K562 (cell line): ENCODE results near the gene FLAD1. TPM values are rescaled to one million over a fixed set of nuclear protein-coding genes. Genes with fewer than 3 reads are reported as not detected.

Experiments used
- ARID1B ChIP-seq: fragments of 450-650 bp; IDR thresholded peaks from 2 replicates; pipeline ENCODE4 v1.6.1; 2016; ENCODE audit warnings: antibody characterized with exemption, mild to moderate bottlenecking, inconsistent platforms
- BRF1 ChIP-seq: IDR thresholded peaks from 3 replicates; pipeline ENCODE4 v1.6.1; 2011; ENCODE audit warnings: borderline replicate concordance, mild to moderate bottlenecking; ENCODE audit not compliant: insufficient read length; ENCODE audit errors: extremely low read depth
- CBFA2T2 ChIP-seq: fragments of 450-650 bp; conservative IDR thresholded peaks from 2 replicates; pipeline ENCODE4 v1.6.1; 2017; ENCODE audit warnings: mild to moderate bottlenecking
- GABPA ChIP-seq: fragments of 200-800 bp; sonication (Bioruptor generic); conservative IDR thresholded peaks from 2 replicates; pipeline ENCODE4 v1.6.1; 2016; ENCODE audit warnings: low read depth, missing genetic modification characterization, missing compliant biosample characterization
- GATA2 ChIP-seq: sonication (generic); formaldehyde crosslinking; IDR thresholded peaks from 2 replicates; pipeline ENCODE4 v1.4.0; 2020; ENCODE audit warnings: mild to moderate bottlenecking, missing genetic modification reagents
- GATAD2B ChIP-seq: fragments of 450-650 bp; IDR thresholded peaks from 2 replicates; pipeline ENCODE4 v1.6.1; 2017; ENCODE audit warnings: mild to moderate bottlenecking, borderline replicate concordance
- HDGF ChIP-seq: fragments of 450-650 bp; IDR thresholded peaks from 2 replicates; pipeline ENCODE4 v1.6.1; 2016
- HSF4 ChIP-seq: fragments of 250-450 bp; sonication (Bioruptor Pico); IDR thresholded peaks from 2 replicates; pipeline ENCODE4 v2.1.2; 2022; ENCODE audit warnings: mild to moderate bottlenecking, moderate library complexity, borderline replicate concordance
- LCOR ChIP-seq: sonication (generic); formaldehyde crosslinking; IDR thresholded peaks from 2 replicates; pipeline ENCODE4 v1.8.0; 2022; ENCODE audit warnings: mild to moderate bottlenecking, missing genetic modification reagents
- MEIS2 ChIP-seq: fragments of 450-650 bp; IDR thresholded peaks from 2 replicates; pipeline ENCODE4 v1.6.1; 2014; ENCODE audit warnings: mild to moderate bottlenecking; ENCODE audit not compliant: partially characterized antibody
- MLX ChIP-seq, 2 experiments: fragments of 450-650 bp in 1 of 2; sonication (generic) in 1 of 2; formaldehyde crosslinking; conservative IDR thresholded peaks; 2 replicates each; pipeline versions ENCODE4 v1.4.0 to v1.8.1; 2020 to 2022; ENCODE audit warnings: mild to moderate bottlenecking in 1 of 2, missing genetic modification reagents in 1 of 2
- NFIC ChIP-seq: fragments of 450-650 bp; IDR thresholded peaks from 2 replicates; pipeline ENCODE4 v1.6.1; 2017; ENCODE audit warnings: mild to moderate bottlenecking, inconsistent platforms
- POLR2G ChIP-seq: fragments of 200-400 bp; formaldehyde crosslinking; IDR thresholded peaks from 2 replicates; pipeline ENCODE4 v1.6.1; 2017; ENCODE audit warnings: low read depth, mild to moderate bottlenecking, antibody characterized with exemption, low read length, moderate library complexity
- POLR3G ChIP-seq: IDR thresholded peaks from 2 replicates; pipeline ENCODE4 v1.6.1; 2011; ENCODE audit not compliant: insufficient read length, insufficient replicate concordance; ENCODE audit errors: extremely low read depth
- RBM22 ChIP-seq: fragments of 200-400 bp; formaldehyde crosslinking; IDR thresholded peaks from 2 replicates; pipeline ENCODE4 v1.6.1; 2018; ENCODE audit warnings: low read length, low read depth; ENCODE audit not compliant: poor library complexity, severe bottlenecking
- RCOR1 ChIP-seq, 2 experiments: IDR thresholded peaks; 2 replicates each; pipeline ENCODE4 v1.6.1; 2012; ENCODE audit warnings: low read depth in 2 of 2, low read length in 2 of 2, borderline replicate concordance in 1 of 2, improper control_type of control experiment in 1 of 2
- SAP30 ChIP-seq: fragments of 200-600 bp; sonication (generic); IDR thresholded peaks from 2 replicates; pipeline ENCODE4 v1.6.1; 2012; ENCODE audit warnings: borderline replicate concordance, low read depth, mild to moderate bottlenecking, moderate library complexity, low read length, control low read depth, inconsistent platforms; ENCODE audit not compliant: insufficient read depth, poor library complexity, severe bottlenecking
- SMAD2 ChIP-seq: fragments of 150-350 bp; IDR thresholded peaks from 2 replicates; pipeline ENCODE4 v1.6.1; 2014; ENCODE audit warnings: low read depth, mild to moderate bottlenecking, low read length
- SMAD4 ChIP-seq: fragments of 250-450 bp; sonication (Bioruptor Pico); conservative IDR thresholded peaks from 2 replicates; pipeline ENCODE4 v1.8.0; 2021; ENCODE audit warnings: inconsistent platforms, mild to moderate bottlenecking, moderate library complexity
- SMARCA4 ChIP-seq: fragments of 450-650 bp; IDR thresholded peaks from 2 replicates; pipeline ENCODE4 v1.6.1; 2016
- SMC3 ChIP-seq: conservative IDR thresholded peaks from 2 replicates; pipeline ENCODE4 v1.6.1; 2011; ENCODE audit warnings: low read depth, low read length, improper control_type of control experiment; ENCODE audit not compliant: insufficient read depth
- STAG1 ChIP-seq: sonication (generic); formaldehyde crosslinking; IDR thresholded peaks from 2 replicates; pipeline ENCODE4 v1.5.0; 2020; ENCODE audit warnings: missing genetic modification reagents, borderline replicate concordance
- TAL1 ChIP-seq: fragments of 450-650 bp; IDR thresholded peaks from 2 replicates; pipeline ENCODE4 v1.6.1; 2016; ENCODE audit warnings: mild to moderate bottlenecking
- TBP ChIP-seq: optimal IDR thresholded peaks from 2 replicates; pipeline ENCODE3; 2011; ENCODE audit warnings: low read depth, low read length, improper control_type of control experiment
- ZNF121 ChIP-seq: sonication (generic); formaldehyde crosslinking; conservative IDR thresholded peaks from 2 replicates; pipeline ENCODE4 v1.8.0; 2022; ENCODE audit warnings: missing genetic modification reagents
- ZNF165 ChIP-seq: fragments of 250-450 bp; sonication (Bioruptor Pico); IDR thresholded peaks from 2 replicates; pipeline ENCODE4 v1.4.0; 2020; ENCODE audit warnings: borderline replicate concordance
- ZNF197 ChIP-seq: fragments of 200-800 bp; sonication (Bioruptor generic); IDR thresholded peaks from 2 replicates; pipeline ENCODE4 v1.6.1; 2016; ENCODE audit warnings: low read depth, missing genetic modification characterization, missing compliant biosample characterization
- ZNF444 ChIP-seq: fragments of 250-450 bp; sonication (Bioruptor Pico); IDR thresholded peaks from 2 replicates; pipeline ENCODE4 v1.4.0; 2020; ENCODE audit warnings: mild to moderate bottlenecking, moderate library complexity
- ZNF699 ChIP-seq: fragments of 250-450 bp; sonication (Bioruptor Pico); IDR thresholded peaks from 2 replicates; pipeline ENCODE4 v1.8.0; 2021; ENCODE audit warnings: mild to moderate bottlenecking, moderate library complexity; ENCODE audit not compliant: insufficient replicate concordance
- ZNF766 ChIP-seq: fragments of 200-800 bp; sonication (Bioruptor generic); conservative IDR thresholded peaks from 2 replicates; pipeline ENCODE4 v1.6.1; 2016; ENCODE audit warnings: missing genetic modification characterization, missing compliant biosample characterization
- ZSCAN29 ChIP-seq: fragments of 450-650 bp; IDR thresholded peaks from 2 replicates; pipeline ENCODE4 v1.6.1; 2017
- polyA plus RNA-seq, 8 experiments: library from polyadenylated mRNA; depleted of rRNA in 4 of 8; stranded (reverse) in 5 of 8; unstranded in 3 of 8; fragments of >200 nt; fragmentation: Nextera tagmentation in 2 of 8; fragmentation: Illumina TruSeq in 1 of 8; extraction: Ambion mirVana in 2 of 8; extraction: Trizol in 1 of 8; gene quantifications; 2 replicates each; pipeline versions ENCODE4 v1.2.1 to v1.2.3, GENCODE V29; 2011 to 2014; ENCODE audit warnings: inconsistent platforms in 1 of 8, missing spikeins in 1 of 8
- total RNA-seq, 7 experiments: library from RNA; depleted of rRNA in 6 of 7; stranded (reverse); fragments of >200 nt in 6 of 7; fragmentation: Illumina TruSeq in 2 of 7; extraction: Trizol in 2 of 7; gene quantifications; 2 replicates each; pipeline versions ENCODE4 v1.2.1 to v1.2.3, GENCODE V29; 2011 to 2021; ENCODE audit warnings: low replicate concordance in 1 of 7

FLAD1 gene
- total and polyA plus RNA-seq, 9 of the 15 experiments (the other 6 are each of a cell fraction or from before 2014, with no cell fraction given) = 24.9 to 85.8 (median 67.0) TPM

GRCh38 chr1:154998818-154999570 lies 15.8 kb downstream of the FLAD1 start (continued):
- peak; percentile 81 for TF ChIP-seq TBP
- TF ChIP-seq ZNF699 = no peak
- no peak for TF ChIP-seq MEIS2
- no peak for TF ChIP-seq HSF4 (CRISPR knock-in tag)
- TF ChIP-seq NFIC = peak; percentile 23; the same call in 1 of the 2 replicates
- no peak for TF ChIP-seq ZNF165
- no peak for TF ChIP-seq ZNF197 (CRISPR knock-in tag)
- TF ChIP-seq SMC3 = peak; percentile 74
- TF ChIP-seq SMAD4 (CRISPR knock-in tag) = peak; percentile 32; the same call in 1 of the 2 replicates
- no peak for TF ChIP-seq ZNF766
- no peak for TF ChIP-seq SMAD2
- TF ChIP-seq GATAD2B = no peak
- no peak for TF ChIP-seq MLX (CRISPR knock-in tag; conservative IDR thresholded peaks at IDR 0.05)
- TF ChIP-seq RBM22 = no peak
- no peak for TF ChIP-seq TAL1
- no peak for TF ChIP-seq LCOR
- no peak for TF ChIP-seq BRF1
- no peak; the same call in 1 of the 2 replicates for TF ChIP-seq GABPA (tag)
- no peak for TF ChIP-seq ZNF444 (CRISPR knock-in tag)
- no peak for TF ChIP-seq CBFA2T2
- no peak for TF ChIP-seq SAP30
- TF ChIP-seq ZSCAN29 = no peak
- no peak for TF ChIP-seq POLR3G
- TF ChIP-seq ARID1B = peak; percentile 27; the same call in 1 of the 2 replicates
- peak; percentile 9 to 69; a peak in 2 of 4 replicates for TF ChIP-seq RCOR1 (IDR thresholded peaks at IDR 0.05; ENCODE audit: borderline replicate concordance in 1 of 2, low read depth in 2 of 2, low read length in 2 of 2)
- no peak; the same call in 1 of the 2 replicates for TF ChIP-seq SMARCA4
- peak; percentile 73 for TF ChIP-seq GATA2
- no peak for TF ChIP-seq HDGF
- no peak for TF ChIP-seq ZNF121 (CRISPR knock-in tag)
- TF ChIP-seq STAG1 (CRISPR knock-in tag) = no peak
- peak; percentile 69 for TF ChIP-seq POLR2G
